Activated naive CD4-positive, alpha-beta T cell treated with anti-CD3 and anti-CD28 coated beads, Interleukin-2, amount 10 ng/mL, durations not matched to agents 7 days and 5 days (primary cell): ENCODE data around the gene SLC25A46.

ENCODE experiments used
- CTCF ChIA-PET: fragments of 350-600 bp; sonication (Branson Sonifier 250); formaldehyde crosslinking; loops from one replicate; lab custom pipeline; 2021; ENCODE audit warnings: antibody characterized with exemption; lab: Charles Lee
- DNase-seq: peaks from one replicate; pipeline ENCODE4 v3.0.0-alpha.2; 2020
- H3K27ac Mint-ChIP-seq: one replicate; pipeline ENCODE4 v1.8.0; 2021; ENCODE audit warnings: mild to moderate bottlenecking, moderate library complexity, mixed read lengths
- H3K27me3 Mint-ChIP-seq: one replicate; pipeline ENCODE4 v1.8.0; 2021; ENCODE audit warnings: mild to moderate bottlenecking, mixed read lengths
- H3K36me3 Mint-ChIP-seq: one replicate; pipeline ENCODE4 v1.8.0; 2021; ENCODE audit warnings: mixed read lengths
- H3K4me1 Mint-ChIP-seq: one replicate; pipeline ENCODE4 v1.8.0; 2021; ENCODE audit warnings: mixed read lengths
- H3K4me3 Mint-ChIP-seq: one replicate; pipeline ENCODE4 v1.8.0; 2021; ENCODE audit warnings: mild to moderate bottlenecking, moderate library complexity, mixed read lengths
- H3K9me3 Mint-ChIP-seq: one replicate; pipeline ENCODE4 v1.8.0; 2021; ENCODE audit warnings: mixed read lengths

SLC25A46 gene

GRCh38 chr5:110734101-110734500 lies 4.7 kb upstream of the SLC25A46 start:
- CTCF ChIA-PET: interaction anchor here (0.6 kb wide), 1 partner anchor 732 kb away, joined by 3 read pairs; no protein-coding TSS in a partner anchor

GRCh38 chr5:110735556-110735955 lies 3.3 kb upstream of the SLC25A46 start:
- Mint-ChIP-seq H3K27me3 (peaks cover 10% of the 10 kb centered on the region), H3K4me3 (no peak overlapping the region), H3K36me3 (peaks cover 2% of the 10 kb centered on the region), H3K9me3 (no peaks in the 10 kb centered on the region), H3K4me1 (peaks cover 22% of the 10 kb centered on the region), H3K27ac (no peak overlapping the region)
- CTCF ChIA-PET: interaction anchor here (1.1 kb wide), 1 partner anchor 9 kb away, joined by 3 read pairs; the partner anchor contains the start of gene TMEM232
- no peak for DNase-seq

More at GRCh38 chr5:110734101-110734500, 4.7 kb upstream of the SLC25A46 start:
- Mint-ChIP-seq H3K36me3 (no peaks in the 10 kb centered on the region), H3K4me3 (no peak overlapping the region), H3K9me3 (no peaks in the 10 kb centered on the region), H3K4me1 (peaks cover 14% of the 10 kb centered on the region), H3K27me3 (peaks cover 10% of the 10 kb centered on the region), H3K27ac (peak overlapping the region; percentile 30)
- DNase-seq: no peak

- H3K36me3 Mint-ChIP-seq: peaks cover 2% of the 10 kb centered on the region
- H3K27ac Mint-ChIP-seq: no peak overlapping the region
- CTCF ChIA-PET: interaction anchor here (0.6 to 1.9 kb wide), 3 partner anchors 10 to 421 kb away, joined by 3 to 5 read pairs (median 3); partner anchors contain the start of gene TMEM232
- no peak for DNase-seq
- H3K27me3 Mint-ChIP-seq: peaks cover 5% of the 10 kb centered on the region
- H3K4me3 Mint-ChIP-seq: no peak overlapping the region
- no peaks in the 10 kb centered on the region for H3K9me3 Mint-ChIP-seq
- peaks cover 33% of the 10 kb centered on the region for H3K4me1 Mint-ChIP-seq
Observed at GRCh38 chr5:110736753-110737152, 2.1 kb upstream of the SLC25A46 start.

GRCh38 chr5:110738503-110738811 lies 350 bp upstream of the SLC25A46 start:
- Mint-ChIP-seq H3K4me3 (peak overlapping the region; percentile 84), H3K27ac (peak overlapping the region; percentile 89), H3K36me3 (peaks cover 5% of the 10 kb centered on the region), H3K9me3 (no peaks in the 10 kb centered on the region), H3K27me3 (peaks cover 5% of the 10 kb centered on the region), H3K4me1 (peaks cover 37% of the 10 kb centered on the region)
- no peak for DNase-seq
- CTCF ChIA-PET: interaction anchor here (1.0 to 1.9 kb wide), 4 partner anchors 10 to 22 kb away, joined by 3 to 5 read pairs (median 4); partner anchors contain the start of gene TMEM232

GRCh38 chr5:110751902-110752762 lies 13.3 kb downstream of the SLC25A46 start:
- peaks cover 37% of the 10 kb centered on the region for H3K4me1 Mint-ChIP-seq
- DNase-seq: peak; percentile 20
- CTCF ChIA-PET: interaction anchor here (0.5 to 1.2 kb wide), 3 partner anchors 12 to 487 kb away, joined by 3 to 5 read pairs (median 5); partner anchors contain the start of gene WDR36
- H3K9me3 Mint-ChIP-seq: no peaks in the 10 kb centered on the region
- H3K4me3 Mint-ChIP-seq: no peak overlapping the region
- no peaks in the 10 kb centered on the region for H3K27me3 Mint-ChIP-seq
- H3K36me3 Mint-ChIP-seq: peaks cover 46% of the 10 kb centered on the region
- H3K27ac Mint-ChIP-seq: peak overlapping the region; percentile 73

GRCh38 chr5:110752953-110753352 lies 14.1 kb downstream of the SLC25A46 start:
- H3K27ac Mint-ChIP-seq: peak overlapping the region; percentile 73
- CTCF ChIA-PET: no interaction called here
- H3K36me3 Mint-ChIP-seq: peaks cover 45% of the 10 kb centered on the region

GRCh38 chr5:110753600-110753999 lies 14.8 kb downstream of the SLC25A46 start:
- CTCF ChIA-PET: no interaction called here
- Mint-ChIP-seq H3K36me3 (peaks cover 46% of the 10 kb centered on the region), H3K9me3 (no peaks in the 10 kb centered on the region), H3K27ac (no peak overlapping the region), H3K4me1 (peaks cover 37% of the 10 kb centered on the region), H3K4me3 (no peak overlapping the region), H3K27me3 (no peaks in the 10 kb centered on the region)
- DNase-seq: no peak

More at GRCh38 chr5:110752953-110753352, 14.1 kb downstream of the SLC25A46 start:
- H3K27me3 Mint-ChIP-seq: no peaks in the 10 kb centered on the region
- DNase-seq: no peak
- peaks cover 37% of the 10 kb centered on the region for H3K4me1 Mint-ChIP-seq
- no peak overlapping the region for H3K4me3 Mint-ChIP-seq
- no peaks in the 10 kb centered on the region for H3K9me3 Mint-ChIP-seq

- Mint-ChIP-seq H3K4me3 (no peak overlapping the region), H3K27ac (no peak overlapping the region), H3K4me1 (peaks cover 37% of the 10 kb centered on the region), H3K36me3 (peaks cover 41% of the 10 kb centered on the region), H3K9me3 (no peaks in the 10 kb centered on the region), H3K27me3 (no peaks in the 10 kb centered on the region)
- CTCF ChIA-PET: no interaction called here
- DNase-seq: no peak
Observed at GRCh38 chr5:110754181-110754580, 15.4 kb downstream of the SLC25A46 start.

- Mint-ChIP-seq H3K36me3 (peaks cover 27% of the 10 kb centered on the region), H3K27ac (no peak overlapping the region), H3K4me3 (no peak overlapping the region), H3K27me3 (no peaks in the 10 kb centered on the region), H3K4me1 (peaks cover 21% of the 10 kb centered on the region), H3K9me3 (no peaks in the 10 kb centered on the region)
- peak; percentile 28 for DNase-seq
- CTCF ChIA-PET: interaction anchor here (0.7 to 1.9 kb wide), 5 partner anchors 9 to 394 kb away, joined by 3 to 5 read pairs (median 3); partner anchors contain the start of gene SLC25A46
Observed at GRCh38 chr5:110757118-110757729, 18.4 kb downstream of the SLC25A46 start.

- no peak overlapping the region for H3K27ac Mint-ChIP-seq
- H3K36me3 Mint-ChIP-seq: peaks cover 18% of the 10 kb centered on the region
- H3K4me1 Mint-ChIP-seq: no peaks in the 10 kb centered on the region
- H3K4me3 Mint-ChIP-seq: no peak overlapping the region
- DNase-seq: no peak
- no peaks in the 10 kb centered on the region for H3K9me3 Mint-ChIP-seq
- no peaks in the 10 kb centered on the region for H3K27me3 Mint-ChIP-seq
- CTCF ChIA-PET: no interaction called here
Observed at GRCh38 chr5:110760158-110760557, 21.4 kb downstream of the SLC25A46 start.

- no peaks in the 10 kb centered on the region for H3K27me3 Mint-ChIP-seq
- DNase-seq: no peak
- CTCF ChIA-PET: no interaction called here
- H3K36me3 Mint-ChIP-seq: peaks cover 2% of the 10 kb centered on the region
- H3K4me3 Mint-ChIP-seq: no peak overlapping the region
- no peak overlapping the region for H3K27ac Mint-ChIP-seq
- no peaks in the 10 kb centered on the region for H3K4me1 Mint-ChIP-seq
- H3K9me3 Mint-ChIP-seq: no peaks in the 10 kb centered on the region
Observed at GRCh38 chr5:110768138-110768860, 29.5 kb downstream of the SLC25A46 start.

- H3K36me3 Mint-ChIP-seq: peaks cover 2% of the 10 kb centered on the region
- H3K27me3 Mint-ChIP-seq: no peaks in the 10 kb centered on the region
Observed at GRCh38 chr5:110769000-110769681, 30.3 kb downstream of the SLC25A46 start.

GRCh38 chr5:110770286-110770685 lies 31.5 kb downstream of the SLC25A46 start:
- Mint-ChIP-seq H3K27ac (no peak overlapping the region), H3K27me3 (no peaks in the 10 kb centered on the region), H3K4me3 (no peak overlapping the region), H3K36me3 (peaks cover under 1% of the 10 kb centered on the region), H3K9me3 (no peaks in the 10 kb centered on the region), H3K4me1 (no peaks in the 10 kb centered on the region)
- CTCF ChIA-PET: no interaction called here
- no peak for DNase-seq

More at GRCh38 chr5:110769000-110769681, 30.3 kb downstream of the SLC25A46 start:
- CTCF ChIA-PET: no interaction called here
- no peak overlapping the region for H3K27ac Mint-ChIP-seq
- no peaks in the 10 kb centered on the region for H3K9me3 Mint-ChIP-seq
- H3K4me3 Mint-ChIP-seq: no peak overlapping the region
- no peak for DNase-seq
- H3K4me1 Mint-ChIP-seq: no peaks in the 10 kb centered on the region
